GM18507 (cell line): Measurements from ENCODE around the gene TRMU.
"Not testable (repeated sequence)": the region's sequence is repeated elsewhere in the genome, so short reads cannot be mapped to it uniquely, and the experiment has no call there.

Experiments used
- DNase-seq: peaks from one replicate; pipeline ENCODE4 v3.0.0; 2011; ENCODE audit warnings: low read depth; ENCODE audit not compliant: insufficient read length; ENCODE audit errors: extremely low spot score
- FAIRE-seq: peaks from 2 replicates; lab custom pipeline; 2011; peaks lifted over from hg19 to GRCh38; lab: Jason Lieb, UNC

Gene TRMU

GRCh38 chr22:46378426-46379065 lies 43.0 kb downstream of the TRMU start:
- DNase-seq (no peak), FAIRE-seq (no peak)

- FAIRE-seq, result no peak
- DNase-seq, result no peak
Measured at GRCh38 chr22:46379066-46379930, 43.8 kb downstream of the TRMU start.

GRCh38 chr22:46380069-46380468 lies 44.6 kb downstream of the TRMU start:
- FAIRE-seq, result no peak
- DNase-seq, result no peak

- FAIRE-seq (no peak), DNase-seq (no peak)
Measured at GRCh38 chr22:46380581-46380980, 45.1 kb downstream of the TRMU start.

GRCh38 chr22:46381142-46381541 lies 45.6 kb downstream of the TRMU start:
- FAIRE-seq (no peak), DNase-seq (no peak)

- no peak for DNase-seq
- FAIRE-seq, result no peak
Measured at GRCh38 chr22:46381731-46382130, 46.2 kb downstream of the TRMU start.

- FAIRE-seq, result no peak
Measured at GRCh38 chr22:46382524-46382923, 47.0 kb downstream of the TRMU start.

GRCh38 chr22:46386312-46386711 lies 50.8 kb downstream of the TRMU start:
- DNase-seq (no peak), FAIRE-seq (no peak)

More at GRCh38 chr22:46382524-46382923, 47.0 kb downstream of the TRMU start:
- DNase-seq, result no peak

GRCh38 chr22:46387748-46388147 lies 52.2 kb downstream of the TRMU start:
- FAIRE-seq (no peak), DNase-seq (no peak)

GRCh38 chr22:46388647-46389046 lies 53.1 kb downstream of the TRMU start:
- DNase-seq (no peak), FAIRE-seq (no peak)

GRCh38 chr22:46389081-46389480 lies 53.6 kb downstream of the TRMU start:
- DNase-seq (no peak), FAIRE-seq (no peak)

- no peak for DNase-seq
- no peak for FAIRE-seq
Measured at GRCh38 chr22:46390105-46390651, 54.7 kb downstream of the TRMU start.

GRCh38 chr22:46390652-46391301 lies 55.3 kb downstream of the TRMU start:
- no peak for DNase-seq
- FAIRE-seq, result no peak

GRCh38 chr22:46391486-46392136 lies 56.1 kb downstream of the TRMU start:
- DNase-seq (no peak), FAIRE-seq (no peak)

GRCh38 chr22:46392137-46392844 lies 56.8 kb downstream of the TRMU start:
- FAIRE-seq (no peak), DNase-seq (no peak)

- FAIRE-seq (no peak), DNase-seq (no peak)
Measured at GRCh38 chr22:46393873-46394272, 58.4 kb downstream of the TRMU start.

- FAIRE-seq (no peak), DNase-seq (no peak)
Measured at GRCh38 chr22:46394622-46395021, 59.1 kb downstream of the TRMU start.

GRCh38 chr22:46395145-46395544 lies 59.6 kb downstream of the TRMU start:
- no peak for FAIRE-seq
- DNase-seq, result no peak

GRCh38 chr22:46397049-46397448 lies 61.5 kb downstream of the TRMU start:
- DNase-seq, FAIRE-seq: not testable (repeated sequence)
